PFSK-1 (cell line): ENCODE results near the gene GRIK1.

Source experiments
- FOXP2 ChIP-seq: optimal IDR thresholded peaks from 2 replicates; pipeline ENCODE3; 2011; ENCODE audit warnings: borderline replicate concordance, control low read depth, inconsistent platforms; ENCODE audit not compliant: insufficient read depth; ENCODE audit errors: extremely low read length, extremely low read depth
- POLR2AphosphoS5 ChIP-seq: IDR thresholded peaks from 2 replicates; pipeline ENCODE4 v1.6.1; 2012; ENCODE audit warnings: low read depth, mild to moderate bottlenecking, control low read depth, low read length, moderate library complexity
- REST ChIP-seq, 2 experiments: IDR thresholded peaks; 2 replicates each; pipeline versions ENCODE4 v1.6.1 to v1.8.0; 2011 to 2012; ENCODE audit warnings: low read depth in 2 of 2, low read length in 2 of 2, control low read depth in 1 of 2, inconsistent platforms in 1 of 2, mild to moderate bottlenecking in 1 of 2, moderate library complexity in 1 of 2; ENCODE audit not compliant: insufficient read depth in 1 of 2
- SIN3A ChIP-seq: IDR thresholded peaks from 2 replicates; pipeline ENCODE4 v1.6.1; 2012; ENCODE audit warnings: mild to moderate bottlenecking, low read length, moderate library complexity, borderline replicate concordance; ENCODE audit not compliant: insufficient read depth
- TAF1 ChIP-seq: IDR thresholded peaks from 2 replicates; pipeline ENCODE4 v1.6.1; 2012; ENCODE audit warnings: low read length, control low read depth, borderline replicate concordance; ENCODE audit not compliant: insufficient read depth

GRCh38 chr21:29975776-29976175 is 36.0 kb upstream of the GRIK1 start:
- TF ChIP-seq TAF1 (no peak), REST (IDR thresholded peaks at IDR 0.05; ENCODE audit: insufficient read depth in 1 of 2, low read depth in 2 of 2, low read length in 2 of 2) (no peak), POLR2AphosphoS5 (no peak), SIN3A (no peak), FOXP2 (no peak)
